OCI-LY7 (cell line): ENCODE data around the gene MBTPS1.

ENCODE experiments used
- CTCF ChIP-seq: fragments of 200-600 bp; sonication (generic); conservative IDR thresholded peaks from 2 replicates; pipeline ENCODE4 v1.5.1; 2014; ENCODE audit warnings: mild to moderate bottlenecking, antibody characterized with exemption, low read length, moderate library complexity, mixed read lengths
- EZH2phosphoT487 ChIP-seq: fragments of 200-600 bp; sonication (generic); IDR thresholded peaks from 2 replicates; pipeline ENCODE4 v1.6.1; 2018; ENCODE audit warnings: low read depth, borderline replicate concordance, mild to moderate bottlenecking, mixed run types, antibody characterized with exemption, low read length, moderate library complexity, mixed read lengths

DNA sequence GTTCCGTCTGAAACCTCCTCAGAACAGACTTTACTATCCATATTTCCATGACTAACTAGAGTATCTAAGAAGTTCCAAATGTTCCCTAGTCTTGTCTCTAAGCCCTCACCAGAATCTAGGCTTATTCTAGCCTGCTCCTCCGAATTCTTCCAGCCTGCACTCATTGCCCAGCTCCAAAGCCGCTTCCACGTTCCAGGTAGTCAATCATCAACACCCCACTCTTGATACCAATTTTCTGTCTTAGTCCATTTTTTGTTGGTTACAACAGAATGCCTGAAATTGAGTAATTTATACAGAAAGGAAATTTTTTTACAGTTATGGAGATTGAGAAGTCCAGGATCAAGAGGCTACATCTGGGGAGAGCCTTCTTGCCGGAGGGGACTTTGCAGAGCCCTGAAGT, 95.3 kb downstream of the MBTPS1 start:
- TF ChIP-seq CTCF (no peak), EZH2phosphoT487 (no peak)
